LNCAP (cell line): Measurements from ENCODE around the gene NLGN1.

Experiments used
- TF ChIP-seq, protein P1 (sequence below): fragments of 450-650 bp; IDR thresholded peaks from 2 replicates; pipeline ENCODE4 v1.5.1; 2017; ENCODE audit warnings: mild to moderate bottlenecking

The NLGN1 gene

DNA sequence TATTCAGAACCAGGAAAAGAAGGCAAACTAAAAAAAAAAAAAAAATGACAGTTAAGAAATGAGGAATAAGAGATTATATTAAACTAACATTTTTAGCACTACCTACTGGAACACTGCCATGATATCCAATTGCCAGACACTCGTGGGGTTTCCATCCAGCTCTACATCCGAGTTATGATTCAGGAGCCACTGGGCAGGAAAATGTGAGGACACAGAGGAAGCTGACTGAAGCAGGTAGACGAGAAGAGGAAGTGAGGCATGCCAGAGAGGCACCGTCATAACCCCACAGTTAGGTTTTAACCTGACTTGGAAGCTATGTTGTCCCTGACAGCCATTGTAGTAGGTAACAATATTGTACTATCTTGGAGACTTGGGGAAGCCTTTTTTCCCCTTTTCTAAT, 495.0 kb downstream of the NLGN1 start:
- TF ChIP-seq, protein P1, sequence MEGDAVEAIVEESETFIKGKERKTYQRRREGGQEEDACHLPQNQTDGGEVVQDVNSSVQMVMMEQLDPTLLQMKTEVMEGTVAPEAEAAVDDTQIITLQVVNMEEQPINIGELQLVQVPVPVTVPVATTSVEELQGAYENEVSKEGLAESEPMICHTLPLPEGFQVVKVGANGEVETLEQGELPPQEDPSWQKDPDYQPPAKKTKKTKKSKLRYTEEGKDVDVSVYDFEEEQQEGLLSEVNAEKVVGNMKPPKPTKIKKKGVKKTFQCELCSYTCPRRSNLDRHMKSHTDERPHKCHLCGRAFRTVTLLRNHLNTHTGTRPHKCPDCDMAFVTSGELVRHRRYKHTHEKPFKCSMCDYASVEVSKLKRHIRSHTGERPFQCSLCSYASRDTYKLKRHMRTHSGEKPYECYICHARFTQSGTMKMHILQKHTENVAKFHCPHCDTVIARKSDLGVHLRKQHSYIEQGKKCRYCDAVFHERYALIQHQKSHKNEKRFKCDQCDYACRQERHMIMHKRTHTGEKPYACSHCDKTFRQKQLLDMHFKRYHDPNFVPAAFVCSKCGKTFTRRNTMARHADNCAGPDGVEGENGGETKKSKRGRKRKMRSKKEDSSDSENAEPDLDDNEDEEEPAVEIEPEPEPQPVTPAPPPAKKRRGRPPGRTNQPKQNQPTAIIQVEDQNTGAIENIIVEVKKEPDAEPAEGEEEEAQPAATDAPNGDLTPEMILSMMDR, result no peak

DNA sequence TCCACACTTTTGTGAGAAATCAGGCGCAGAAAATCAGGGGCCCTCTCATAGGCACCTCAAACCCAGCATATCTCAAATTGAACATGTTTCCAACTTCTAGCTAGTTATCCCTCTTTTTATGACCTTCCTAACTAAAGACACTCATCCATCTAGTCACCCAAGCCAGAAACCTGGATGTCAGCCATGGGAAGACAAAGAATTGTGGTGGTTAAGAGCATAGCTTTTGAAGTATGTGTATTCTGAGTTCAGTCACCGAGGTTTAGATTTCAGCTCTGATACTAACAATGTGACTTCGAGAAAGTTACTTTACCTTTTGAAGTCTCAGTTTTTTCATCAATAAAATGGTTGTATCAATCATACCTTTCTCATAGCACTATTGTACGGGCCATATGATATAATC, 495.5 kb downstream of the NLGN1 start:
- TF ChIP-seq, protein P1, result no peak

DNA sequence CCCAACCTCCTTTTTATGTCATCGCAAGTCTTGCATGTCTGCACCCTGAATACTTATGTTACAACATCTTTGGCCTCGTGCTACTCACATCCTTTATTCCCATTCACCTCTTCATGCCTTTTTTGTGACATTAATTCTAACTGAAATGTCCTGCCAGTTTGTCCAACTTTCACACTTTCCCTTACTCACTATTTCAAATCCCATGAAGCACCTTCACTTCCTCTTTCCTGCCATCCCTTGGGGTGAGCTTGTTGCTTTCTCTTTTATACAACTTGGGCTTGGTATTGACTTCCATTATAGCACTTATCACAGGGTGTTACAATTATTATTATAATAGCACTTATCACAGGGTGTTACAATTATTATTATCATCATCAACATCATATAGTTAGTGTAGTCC, 496.3 kb downstream of the NLGN1 start:
- TF ChIP-seq, protein P1, result no peak

DNA sequence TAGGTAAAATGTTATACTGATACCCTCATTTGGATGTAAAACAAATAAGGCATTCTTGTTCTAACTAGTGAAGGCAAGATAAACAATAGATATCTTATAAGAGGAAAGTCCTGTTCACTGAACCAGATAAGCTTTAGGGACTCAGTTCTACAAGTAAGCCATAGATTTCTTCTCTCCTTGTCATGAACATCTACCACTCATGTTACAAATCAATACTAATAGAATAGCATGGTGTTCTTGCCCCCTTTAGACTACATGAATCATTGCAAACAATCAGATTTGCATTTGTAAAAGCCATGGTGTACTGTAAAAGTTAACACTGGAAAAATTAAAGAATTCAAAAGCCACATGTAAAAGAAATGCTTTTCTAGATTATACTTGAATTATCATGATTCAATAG, 500.1 kb downstream of the NLGN1 start:
- TF ChIP-seq, protein P1, result no peak

DNA sequence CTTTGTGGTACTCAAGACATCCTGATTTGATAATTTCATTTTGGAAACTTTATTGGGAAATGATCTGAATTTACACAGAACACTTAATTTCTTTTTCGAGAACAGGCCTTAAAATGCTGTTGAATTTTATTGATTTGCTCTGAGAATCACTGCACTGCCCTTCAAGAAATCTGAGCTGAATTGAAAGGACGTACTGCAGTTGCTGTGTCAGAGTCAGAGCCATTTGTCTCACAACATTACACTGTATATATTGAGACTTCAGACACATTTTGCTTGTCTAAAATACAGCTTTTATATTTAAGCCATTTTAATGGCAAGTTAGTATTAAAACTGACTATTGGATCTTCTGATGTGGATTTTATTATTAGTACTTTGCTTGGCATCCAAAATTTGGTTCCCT, 504.1 kb downstream of the NLGN1 start:
- TF ChIP-seq, protein P1, result no peak

GRCh38 chr3:173902401-173902800, 504.9 kb downstream of the NLGN1 start:
- TF ChIP-seq, protein P1, result no peak

GRCh38 chr3:173902871-173903270, 505.3 kb downstream of the NLGN1 start:
- TF ChIP-seq, protein P1, result no peak

- TF ChIP-seq, protein P1, result no peak
Observed at GRCh38 chr3:173905381-173905780, 507.8 kb downstream of the NLGN1 start.
